CD4-positive, alpha-beta T cell (primary cell): ENCODE data around the gene SNRNP200. TPM values are rescaled to one million over a fixed set of nuclear protein-coding genes. Genes with fewer than 3 reads are reported as not detected.
A peak's percentile ranks its signal among the peaks of the same experiment; 100 is the strongest.

Source experiments
- ATAC-seq: fragments of 200-7000 bp; cut with Tn5 transposase; one replicate; pipeline ENCODE4 v1.10.0; 2022; ENCODE audit warnings: mild to moderate bottlenecking; ENCODE audit not compliant: poor library complexity
- CTCF ChIA-PET: fragments of 350-600 bp; sonication (Branson Sonifier 250); formaldehyde crosslinking; loops from one replicate; lab custom pipeline; 2021; ENCODE audit warnings: antibody characterized with exemption, inconsistent platforms; lab: Charles Lee
- POLR2A ChIA-PET: fragments of 350-600 bp; sonication (Branson Sonifier 250); formaldehyde crosslinking; loops from one replicate; lab custom pipeline; 2021; ENCODE audit warnings: antibody characterized with exemption, inconsistent platforms; lab: Charles Lee
- DNase-seq, 14 experiments: peaks; one replicate each; pipeline ENCODE4 v3.0.0-alpha.2; 2013 to 2020; ENCODE audit warnings: mixed read lengths in 2 of 14
- H3K27ac ChIP-seq, 2 donors: one replicate each; pipeline versions ENCODE4 v1.5.1 to v1.7.0; 2013; ENCODE audit warnings: low read length in 2 of 2, low read depth in 1 of 2, mild to moderate bottlenecking in 1 of 2
- H3K27me3 ChIP-seq, 2 experiments: 1 replicate in 1 of 2; 2 replicates in 1 of 2; pipeline versions ENCODE4 v1.6.1 to v1.7.0; 2013; ENCODE audit warnings: low read length in 2 of 2, control low read depth in 1 of 2, mild to moderate bottlenecking in 1 of 2, moderate library complexity in 1 of 2; ENCODE audit not compliant: insufficient read depth in 2 of 2, control insufficient read depth in 1 of 2
- H3K36me3 ChIP-seq: one replicate; pipeline ENCODE4 v1.6.1; 2013; ENCODE audit warnings: low read length, control low read depth; ENCODE audit not compliant: insufficient read depth
- H3K4me1 ChIP-seq: one replicate; pipeline ENCODE4 v1.6.1; 2013; ENCODE audit warnings: low read length, control low read depth; ENCODE audit not compliant: insufficient read depth
- H3K4me3 ChIP-seq: one replicate; pipeline ENCODE4 v1.5.1; 2013; ENCODE audit warnings: mild to moderate bottlenecking, low read length, moderate library complexity
- H3K9me3 ChIP-seq, 2 experiments: 1 replicate in 1 of 2; 2 replicates in 1 of 2; pipeline versions ENCODE4 v1.6.1 to v1.7.0; 2013; ENCODE audit warnings: low read length in 2 of 2, mild to moderate bottlenecking in 2 of 2, control low read depth in 1 of 2, moderate library complexity in 1 of 2; ENCODE audit not compliant: control insufficient read depth in 1 of 2, insufficient read depth in 1 of 2
- H3K27ac Mint-ChIP-seq: one replicate; pipeline ENCODE4 v1.8.0; 2020; ENCODE audit warnings: mixed read lengths
- H3K27me3 Mint-ChIP-seq: one replicate; pipeline ENCODE4 v1.8.0; 2021; ENCODE audit warnings: mixed read lengths
- H3K36me3 Mint-ChIP-seq: one replicate; pipeline ENCODE4 v1.8.0; 2021; ENCODE audit warnings: low read depth, mixed read lengths
- H3K4me1 Mint-ChIP-seq: one replicate; pipeline ENCODE4 v1.8.0; 2021; ENCODE audit warnings: low read depth, mixed read lengths
- H3K4me3 Mint-ChIP-seq: one replicate; pipeline ENCODE4 v1.8.0; 2020; ENCODE audit warnings: mild to moderate bottlenecking, mixed read lengths
- H3K9me3 Mint-ChIP-seq: one replicate; pipeline ENCODE4 v1.8.0; 2020; ENCODE audit warnings: mixed read lengths
- intact Hi-C, 2 experiments: fragments of 100-400 bp; cut with DNase I in 1 of 2; cut with micrococcal nuclease in 1 of 2; formaldehyde crosslinking; loops; one replicate each; pipeline versions ENCODE4 v1.15.1 to v1.9.0; 2023 to 2025; cut with DNase I, micrococcal nuclease
- total RNA-seq, 174 experiments: library from RNA in 2 of 174; stranded (reverse) in 2 of 174; gene quantifications; one replicate each; pipeline ENCODE4 v1.2.3 and lab custom pipeline; 2021 to 2026
- TF ChIP-seq, protein P1 (sequence below): fragments of 200-600 bp; IDR thresholded peaks from one replicate; pipeline ENCODE4 v1.8.0; 2022; ENCODE audit warnings: antibody characterized with exemption, mild to moderate bottlenecking

Gene SNRNP200
- total RNA-seq, 2 experiments from 2014 or later = 274 to 297 TPM

DNA sequence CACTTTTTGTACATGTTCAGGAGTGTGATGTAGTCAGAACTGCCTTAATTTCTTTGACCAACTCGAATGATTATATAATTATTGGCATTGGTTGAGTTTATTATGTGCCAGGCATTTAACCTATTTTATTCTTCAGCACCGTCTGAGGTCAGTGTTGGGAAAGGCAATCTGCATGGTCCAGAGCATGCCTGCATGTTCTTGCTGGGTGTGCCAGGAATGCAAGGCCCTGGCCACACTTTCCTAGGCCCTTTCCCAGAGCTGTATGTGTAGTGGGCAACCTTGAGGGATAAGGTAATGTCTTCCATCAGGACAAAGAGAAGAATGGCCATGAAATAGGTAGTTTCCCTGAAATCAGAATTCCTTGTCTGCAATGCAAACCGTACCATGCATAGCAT lies 9.7 kb upstream of the SNRNP200 start:
- no peak for ATAC-seq
- Histone ChIP-seq H3K27ac (no peak overlapping the region), H3K4me3 (no peak overlapping the region), H3K27me3 (no peaks in the 10 kb centered on the region), H3K36me3 (peaks cover 2% of the 10 kb centered on the region), H3K4me1 (peaks cover 40% of the 10 kb centered on the region), H3K9me3 (no peaks in the 10 kb centered on the region)
- ChIA-PET POLR2A (no interaction called here), CTCF (no interaction called here)
- intact Hi-C loops = no loop called here
- no peaks in the 10 kb centered on the region for H3K9me3 Mint-ChIP-seq
- H3K27me3 Mint-ChIP-seq = no peaks in the 10 kb centered on the region
- H3K36me3 Mint-ChIP-seq = no peaks in the 10 kb centered on the region
- peaks cover 20% of the 10 kb centered on the region for H3K4me1 Mint-ChIP-seq
- peak overlapping the region; percentile 57 for H3K27ac Mint-ChIP-seq
- TF ChIP-seq, protein P1, sequence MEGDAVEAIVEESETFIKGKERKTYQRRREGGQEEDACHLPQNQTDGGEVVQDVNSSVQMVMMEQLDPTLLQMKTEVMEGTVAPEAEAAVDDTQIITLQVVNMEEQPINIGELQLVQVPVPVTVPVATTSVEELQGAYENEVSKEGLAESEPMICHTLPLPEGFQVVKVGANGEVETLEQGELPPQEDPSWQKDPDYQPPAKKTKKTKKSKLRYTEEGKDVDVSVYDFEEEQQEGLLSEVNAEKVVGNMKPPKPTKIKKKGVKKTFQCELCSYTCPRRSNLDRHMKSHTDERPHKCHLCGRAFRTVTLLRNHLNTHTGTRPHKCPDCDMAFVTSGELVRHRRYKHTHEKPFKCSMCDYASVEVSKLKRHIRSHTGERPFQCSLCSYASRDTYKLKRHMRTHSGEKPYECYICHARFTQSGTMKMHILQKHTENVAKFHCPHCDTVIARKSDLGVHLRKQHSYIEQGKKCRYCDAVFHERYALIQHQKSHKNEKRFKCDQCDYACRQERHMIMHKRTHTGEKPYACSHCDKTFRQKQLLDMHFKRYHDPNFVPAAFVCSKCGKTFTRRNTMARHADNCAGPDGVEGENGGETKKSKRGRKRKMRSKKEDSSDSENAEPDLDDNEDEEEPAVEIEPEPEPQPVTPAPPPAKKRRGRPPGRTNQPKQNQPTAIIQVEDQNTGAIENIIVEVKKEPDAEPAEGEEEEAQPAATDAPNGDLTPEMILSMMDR = no peak
- H3K4me3 Mint-ChIP-seq = no peak overlapping the region
- DNase-seq = no peak

- Histone ChIP-seq H3K36me3 (peaks cover 16% of the 10 kb centered on the region), H3K4me1 (peaks cover 25% of the 10 kb centered on the region), H3K27me3 (no peaks in the 10 kb centered on the region), H3K9me3 (no peaks in the 10 kb centered on the region), H3K4me3 (no peak overlapping the region), H3K27ac (no peak overlapping the region)
- intact Hi-C loops = loop anchor here in 1 of 2 experiments (5.0 kb wide), 2 partner anchors 99 to 229 kb away; partner anchors contain the start of gene ARID5A
- CTCF ChIA-PET = interaction anchor here (0.9 kb wide), 1 partner anchor 37 kb away, joined by 3 read pairs; no protein-coding TSS in a partner anchor
- TF ChIP-seq, protein P1 = no peak
- no peak overlapping the region for H3K4me3 Mint-ChIP-seq
- no peak overlapping the region for H3K27ac Mint-ChIP-seq
- DNase-seq (no peak), ATAC-seq (no peak)
- no peaks in the 10 kb centered on the region for H3K27me3 Mint-ChIP-seq
- H3K4me1 Mint-ChIP-seq = peaks cover 32% of the 10 kb centered on the region
- POLR2A ChIA-PET = no interaction called here
- H3K36me3 Mint-ChIP-seq = peaks cover 31% of the 10 kb centered on the region
- no peaks in the 10 kb centered on the region for H3K9me3 Mint-ChIP-seq
Measured at GRCh38 chr2:96308248-96308647, 2.9 kb upstream of the SNRNP200 start.

DNA sequence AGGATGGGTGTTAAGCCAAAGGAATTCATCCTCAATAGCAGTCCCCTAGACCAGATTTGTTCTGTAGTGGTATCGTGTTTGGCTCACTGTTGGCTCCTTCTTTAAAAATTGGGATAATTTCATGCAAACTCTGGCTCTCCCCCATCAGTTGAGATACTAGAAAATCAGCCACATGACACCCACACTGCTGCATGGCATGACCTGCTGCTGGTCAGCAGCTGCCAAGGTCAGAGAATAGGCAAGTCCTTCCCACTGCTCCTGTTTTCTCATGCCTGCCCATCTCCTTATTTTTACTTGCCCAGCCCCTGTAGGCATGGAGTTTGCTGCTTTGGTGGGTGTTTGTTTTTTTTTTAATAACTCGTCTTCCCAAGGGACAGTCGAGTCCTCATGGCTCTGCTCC lies 1.0 kb upstream of the SNRNP200 start:
- Mint-ChIP-seq H3K27ac (peak overlapping the region; percentile 97), H3K4me3 (peak overlapping the region; percentile 94), H3K36me3 (peaks cover 49% of the 10 kb centered on the region), H3K9me3 (no peaks in the 10 kb centered on the region), H3K4me1 (peaks cover 51% of the 10 kb centered on the region), H3K27me3 (no peaks in the 10 kb centered on the region)
- Histone ChIP-seq H3K4me1 (peaks cover 44% of the 10 kb centered on the region), H3K27me3 (no peaks in the 10 kb centered on the region), H3K27ac (peak overlapping the region; percentile 97), H3K36me3 (peaks cover 35% of the 10 kb centered on the region), H3K4me3 (peak overlapping the region; percentile 100), H3K9me3 (no peaks in the 10 kb centered on the region)
- ChIA-PET POLR2A (interaction anchor here (0.8 to 4.2 kb wide), 10 partner anchors 12 to 231 kb away, joined by 3 to 59 read pairs (median 10); partner anchors contain the start of genes ITPRIPL1, NCAPH and STARD7), CTCF (no interaction called here)
- ATAC-seq (no peak), DNase-seq (no peak)
- TF ChIP-seq, protein P1 = no peak
- intact Hi-C loops = loop anchor here in 1 of 2 experiments (2.0 to 5.0 kb wide), 3 partner anchors 26 to 231 kb away; partner anchors contain the start of gene ARID5A
